Kidney (tissue), 22 donors: ENCODE measurements around the gene OR51E1. TPM values are rescaled to one million over a fixed set of nuclear protein-coding genes. Genes with fewer than 3 reads are reported as not detected.
A peak's percentile ranks its signal among the peaks of the same experiment; 100 is the strongest.

Source experiments
- DNase-seq, 5 donors: peaks; one replicate each; pipeline ENCODE4 v3.0.0-alpha.2; 2013 to 2020
- FAIRE-seq: peaks from 2 replicates; lab custom pipeline; 2012; peaks lifted over from hg19 to GRCh38; lab: Jason Lieb, UNC
- H3K27ac ChIP-seq, 2 donors: one replicate each; pipeline ENCODE4 v1.7.0; 2013; ENCODE audit warnings: low read depth in 2 of 2, low read length in 2 of 2, inconsistent platforms in 1 of 2
- H3K27me3 ChIP-seq: one replicate; pipeline ENCODE4 v1.7.1; 2013; ENCODE audit warnings: low read length, inconsistent platforms; ENCODE audit not compliant: control insufficient read depth, insufficient read depth
- H3K36me3 ChIP-seq, 3 donors: one replicate each; pipeline versions ENCODE4 v1.7.0 to v1.7.1; 2013; ENCODE audit warnings: low read length in 3 of 3, control low read depth in 1 of 3, inconsistent platforms in 1 of 3; ENCODE audit not compliant: insufficient read depth in 3 of 3, control insufficient read depth in 2 of 3
- H3K4me1 ChIP-seq, 3 donors: one replicate each; pipeline versions ENCODE4 v1.7.0 to v1.7.1; 2013; ENCODE audit warnings: low read length in 3 of 3, inconsistent platforms in 1 of 3, low read depth in 1 of 3; ENCODE audit not compliant: control insufficient read depth in 2 of 3, insufficient read depth in 2 of 3
- H3K4me3 ChIP-seq, 3 donors: one replicate each; pipeline versions ENCODE4 v1.7.0 to v1.8.1; 2013; ENCODE audit warnings: low read length in 3 of 3, control low read depth in 1 of 3, inconsistent platforms in 1 of 3
- H3K9ac ChIP-seq, 3 donors: one replicate each; pipeline versions ENCODE4 v1.7.0 to v1.7.1; 2013; ENCODE audit warnings: low read length in 3 of 3, control low read depth in 1 of 3, inconsistent platforms in 1 of 3
- H3K9me3 ChIP-seq, 3 donors: one replicate each; pipeline versions ENCODE4 v1.7.0 to v1.7.1; 2013; ENCODE audit warnings: low read length in 3 of 3, control low read depth in 1 of 3, inconsistent platforms in 1 of 3; ENCODE audit not compliant: control insufficient read depth in 2 of 3, insufficient read depth in 1 of 3
- CTCF ChIP-seq: IDR thresholded peaks from 3 replicates; pipeline ENCODE4 v1.5.1; 2012; ENCODE audit warnings: mild to moderate bottlenecking, moderate library complexity, borderline replicate concordance; ENCODE audit not compliant: insufficient read depth; ENCODE audit errors: extremely low read depth
- intact Hi-C: fragments of 100-400 bp; cut with DNase I; formaldehyde crosslinking; loops from one replicate; pipeline ENCODE4 v1.11.1; 2022
- long read RNA-seq, 10 donors: library from polyadenylated mRNA in 1 of 10; unstranded in 1 of 10; transcript quantifications; one replicate each; pipeline ENCODE4 v2.0.0 and lab custom pipeline, GENCODE V29; 2021 to 2026
- polyA plus RNA-seq: library from polyadenylated mRNA; stranded (reverse); fragments of 350-450 nt; fragmentation: Illumina TruSeq; extraction: RNeasy Lipid Tissue Mini Kit (QIAGEN cat#74804); gene quantifications from one replicate; pipeline ENCODE4 v1.2.3, GENCODE V29; 2014; ENCODE audit warnings: low read depth, low replicate concordance; ENCODE audit not compliant: insufficient read depth
- total RNA-seq: library from RNA; stranded (reverse); fragmentation: NEBNext Ultra II Directional; extraction: Animal tissue kit (Norgen Biotek cat#: 25700); gene quantifications from one replicate; pipeline ENCODE4 v1.2.1, GENCODE V29; 2021
- donor health status: control.
- donor health status: control.
- donor health status: control.
- donor health status: control.
- donor health status: control.
- donor health status: DM: yes; HTN: yes; CAD: no.
- donor health status: Normal renal cell carcinoma (clear cell type).

OR51E1 gene
- total RNA-seq (1.4 TPM), polyA plus RNA-seq (1.7 TPM)
- long read RNA-seq, donor 1, partial matches to known transcripts, result 0 of 1 reads
- long read RNA-seq, donor 1, other reads (novel, unspliced or antisense), result 0 of 1 reads
- long read RNA-seq, donor 2, partial matches to known transcripts, result 0 of 2 reads
- long read RNA-seq, donor 2, other reads (novel, unspliced or antisense), result 0 of 2 reads
- long read RNA-seq, donor 3, result 0 reads
- long read RNA-seq, donor 4, partial matches to known transcripts, result 0 of 1 reads
- long read RNA-seq, donor 4, other reads (novel, unspliced or antisense), result 0 of 1 reads
- long read RNA-seq, donor 5, result 0 reads
- long read RNA-seq, donor 6, result 0 reads
- long read RNA-seq, donor 7, partial matches to known transcripts, result 0 of 3 reads
- long read RNA-seq, donor 7, other reads (novel, unspliced or antisense), result 0 of 3 reads
- long read RNA-seq, donor 8, partial matches to known transcripts, result 0 of 2 reads
- long read RNA-seq, donor 8, other reads (novel, unspliced or antisense), result 0 of 2 reads
- long read RNA-seq, donor 9, result 0 reads
- long read RNA-seq, donor 10, result 0 reads

- intact Hi-C loops, result no loop called here
- H3K9ac ChIP-seq, result no peak within 1 kb of the TSS
- DNase-seq (no peak), FAIRE-seq (no peak)
- H3K27me3 ChIP-seq, result no peaks in the 10 kb centered on the region
- H3K4me1 ChIP-seq, result no peaks in the 10 kb centered on the region
- H3K27ac ChIP-seq, result no peak within 1 kb of the TSS
- no peaks in the 10 kb centered on the region for H3K9me3 ChIP-seq
- H3K4me3 ChIP-seq, result no peak within 1 kb of the TSS
- H3K36me3 ChIP-seq, result no peaks in the 10 kb centered on the region
- no peak for TF ChIP-seq CTCF
These were observed at the start of gene OR51E1 for GRCh38 chr11:4643682-4644081. TSS of gene OR51E1 (plus strand) at chr11:4643982. CDS start at chr11:4652527, 8,545 bp downstream.

- Histone ChIP-seq H3K4me1 (peaks cover 0 to 3% (median 0%) of the 10 kb centered on the region in 3 donors), H3K36me3 (peaks cover 2 to 26% (median 25%) of the 10 kb centered on the region in 3 donors), H3K27me3 (no peaks in the 10 kb centered on the region), H3K4me3 (no peak overlapping the region), H3K9me3 (no peaks in the 10 kb centered on the region), H3K27ac (no peak overlapping the region), H3K9ac (no peak overlapping the region)
- DNase-seq (no peak), FAIRE-seq (no peak)
- TF ChIP-seq CTCF, result no peak
- intact Hi-C loops, result no loop called here
These were observed 38.7 kb upstream of the OR51E1 start for GRCh38 chr11:4605057-4605456.

GRCh38 chr11:4606231-4607015, 37.4 kb upstream of the OR51E1 start:
- Histone ChIP-seq H3K4me3 (peak overlapping the region in 2 of 3 donors; percentile 64 to 77), H3K9ac (peak overlapping the region in 2 of 3 donors; percentile 28 to 77), H3K9me3 (no peaks in the 10 kb centered on the region), H3K27ac (no peak overlapping the region), H3K4me1 (peaks cover 0 to 5% (median 0%) of the 10 kb centered on the region in 3 donors), H3K36me3 (peaks cover 2 to 14% (median 12%) of the 10 kb centered on the region in 3 donors), H3K27me3 (no peaks in the 10 kb centered on the region)
- DNase-seq (peak in 2 of 5 donors; percentile 26 to 32), FAIRE-seq (no peak)
- no peak for TF ChIP-seq CTCF
- intact Hi-C loops, result no loop called here
